BLaER1 treated with 17β-estradiol and CSF1 and Interleukin-3, amounts not matched to agents 10 nM and 100 nM (cell line): ENCODE measurements around the gene PKHD1.

Experiments
- H3K27ac ChIP-seq, 11 experiments: shearing (Covaris generic); formaldehyde crosslinking; 2 replicates each; pipeline ENCODE4 v1.8.1; 2022
- H3K27me3 ChIP-seq, 11 experiments: shearing (Covaris generic); formaldehyde crosslinking; 2 replicates each; pipeline ENCODE4 v1.8.1; 2022
- H3K36me3 ChIP-seq, 11 experiments: shearing (Covaris generic); formaldehyde crosslinking; 2 replicates each; pipeline ENCODE4 v1.8.1; 2022
- H3K4me1 ChIP-seq, 10 experiments: shearing (Covaris generic); formaldehyde crosslinking; 2 replicates each; pipeline ENCODE4 v1.8.1; 2022
- H3K4me2 ChIP-seq, 11 experiments: shearing (Covaris generic); formaldehyde crosslinking; 2 replicates each; pipeline ENCODE4 v1.8.1; 2022
- H3K4me3 ChIP-seq, 10 experiments: shearing (Covaris generic); formaldehyde crosslinking; 2 replicates each; pipeline ENCODE4 v1.8.1; 2022
- H3K9ac ChIP-seq, 11 experiments: shearing (Covaris generic); formaldehyde crosslinking; 2 replicates each; pipeline ENCODE4 v1.8.1; 2022
- H3K9me3 ChIP-seq, 11 experiments: shearing (Covaris generic); formaldehyde crosslinking; replicated peaks in 1 of 11; 2 replicates each; pipeline ENCODE4 v1.8.1; 2022
- H4K20me1 ChIP-seq, 11 experiments: shearing (Covaris generic); formaldehyde crosslinking; 2 replicates each; pipeline ENCODE4 v1.8.1; 2022
- Cebpa-rat ChIP-seq, 11 experiments: shearing (Covaris generic); IDR thresholded peaks; 2 replicates each; pipeline ENCODE4 v1.8.1; 2022

The PKHD1 gene

DNA sequence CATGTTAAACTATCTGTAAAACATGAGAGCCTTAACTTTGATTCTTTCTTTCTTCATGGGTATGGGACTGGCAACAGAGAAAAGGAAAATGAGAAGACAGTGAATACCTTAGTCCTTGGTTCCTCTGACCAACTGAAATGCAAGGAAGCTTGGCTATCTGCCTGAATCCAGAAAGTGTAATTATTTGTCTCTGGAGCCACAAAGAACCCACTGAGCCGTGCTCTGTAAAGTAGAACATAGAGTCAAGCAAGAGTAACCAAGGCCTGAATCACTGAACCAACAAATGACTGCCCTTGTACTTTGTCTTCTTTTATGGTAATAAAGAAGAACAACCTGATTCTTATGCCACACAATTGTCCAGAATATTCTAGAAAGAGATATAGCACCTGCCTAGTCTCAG, 27.6 kb downstream of the PKHD1 start:
- no peak for TF ChIP-seq Cebpa-rat (IDR thresholded peaks at IDR 0.05)
- H3K9ac ChIP-seq: 0 out of 22 replicates have a peak overlapping the region, but pooled peaks of 1 of the 11 experiments have one; percentile 0
- H3K27ac ChIP-seq: peak overlapping the region in 6 of 11 experiments; percentile 3 to 62 (median 34); a peak in 8 of 22 replicates
- H3K36me3 ChIP-seq: no peaks in the 10 kb centered on the region
- H3K4me3 ChIP-seq: no peak overlapping the region
- peaks cover 0 to 12% (median 7%) of the 10 kb centered on the region in 11 experiments; a peak in 5 of 22 replicates for H3K9me3 ChIP-seq
- H3K4me1 ChIP-seq: peaks cover 16 to 55% (median 45%) of the 10 kb centered on the region in 10 experiments
- no peaks in the 10 kb centered on the region for H4K20me1 ChIP-seq
- no peaks in the 10 kb centered on the region for H3K27me3 ChIP-seq
- peak overlapping the region in 7 of 11 experiments; percentile 26 to 62 (median 54); a peak in 13 of 22 replicates for H3K4me2 ChIP-seq

GRCh38 chr6:52055451-52055850, 32.0 kb downstream of the PKHD1 start:
- no peak overlapping the region for H3K9ac ChIP-seq
- no peaks in the 10 kb centered on the region for H3K27me3 ChIP-seq
- no peak overlapping the region for H3K4me2 ChIP-seq
- H3K9me3 ChIP-seq: peaks cover 0 to 4% (median 0%) of the 10 kb centered on the region in 11 experiments; a peak in 1 of 22 replicates
- no peaks in the 10 kb centered on the region for H4K20me1 ChIP-seq
- peaks cover 7 to 41% (median 23%) of the 10 kb centered on the region in 10 experiments; a peak in 16 of 20 replicates for H3K4me1 ChIP-seq
- no peak overlapping the region for H3K4me3 ChIP-seq
- no peak for TF ChIP-seq Cebpa-rat (IDR thresholded peaks at IDR 0.05)
- no peaks in the 10 kb centered on the region for H3K36me3 ChIP-seq
- no peak overlapping the region for H3K27ac ChIP-seq

DNA sequence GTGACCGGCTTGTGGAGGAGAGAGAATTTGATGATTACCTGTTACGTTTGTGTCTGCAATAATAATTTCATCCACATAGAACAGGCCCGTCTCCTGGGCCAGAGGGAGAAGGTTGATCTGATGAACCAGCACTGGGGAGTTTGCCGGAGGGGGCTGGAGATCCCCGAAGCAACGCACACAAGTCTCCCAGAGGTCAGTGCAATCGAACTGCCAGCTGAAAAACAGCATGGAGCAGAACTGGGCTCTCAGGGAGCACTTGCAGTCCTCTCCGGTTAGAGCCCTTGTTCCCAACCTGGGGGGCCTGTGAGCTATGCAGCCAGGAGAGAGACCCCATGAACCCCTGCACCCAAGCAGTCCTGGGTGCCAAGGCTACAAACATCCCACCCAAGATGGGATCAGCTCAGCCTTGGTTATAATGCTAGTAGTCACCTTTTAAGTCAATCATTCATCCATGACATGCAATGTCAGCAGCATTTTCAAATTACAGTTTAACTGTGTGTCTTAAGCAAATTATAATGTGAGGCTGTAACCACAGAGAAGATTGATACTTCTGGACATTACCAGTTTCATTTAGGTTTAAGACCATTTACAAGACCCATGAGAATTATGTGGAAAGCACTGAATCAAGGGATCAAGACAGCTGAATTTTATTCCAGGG, 34.2 kb downstream of the PKHD1 start:
- H3K4me2 ChIP-seq: peak overlapping the region in 10 of 11 experiments; percentile 1 to 78 (median 52); a peak in 19 of 22 replicates
- TF ChIP-seq Cebpa-rat (IDR thresholded peaks at IDR 0.05): no peak
- H3K9me3 ChIP-seq: peaks cover 0 to 1% (median 0%) of the 10 kb centered on the region in 11 experiments; a peak in 1 of 22 replicates
- H3K4me3 ChIP-seq: no peak overlapping the region
- no peaks in the 10 kb centered on the region for H3K27me3 ChIP-seq
- H4K20me1 ChIP-seq: no peaks in the 10 kb centered on the region
- H3K9ac ChIP-seq: no peak overlapping the region
- H3K27ac ChIP-seq: no peak overlapping the region; a peak in 1 of 22 replicates
- H3K36me3 ChIP-seq: no peaks in the 10 kb centered on the region
- H3K4me1 ChIP-seq: peaks cover 7 to 27% (median 12%) of the 10 kb centered on the region in 10 experiments; a peak in 15 of 20 replicates

GRCh38 chr6:52050051-52050405, 37.4 kb downstream of the PKHD1 start:
- H3K9ac ChIP-seq: no peak overlapping the region
- H3K27me3 ChIP-seq: no peaks in the 10 kb centered on the region
- TF ChIP-seq Cebpa-rat (IDR thresholded peaks at IDR 0.05): no peak
- H4K20me1 ChIP-seq: no peaks in the 10 kb centered on the region
- H3K4me1 ChIP-seq: peaks cover 7 to 27% (median 12%) of the 10 kb centered on the region in 10 experiments; a peak in 15 of 20 replicates
- H3K36me3 ChIP-seq: no peaks in the 10 kb centered on the region
- no peaks in the 10 kb centered on the region for H3K9me3 ChIP-seq
- H3K4me3 ChIP-seq: no peak overlapping the region
- H3K4me2 ChIP-seq: no peak overlapping the region
- no peak overlapping the region for H3K27ac ChIP-seq

GRCh38 chr6:52049252-52050050, 38.0 kb downstream of the PKHD1 start:
- H3K4me2 ChIP-seq: no peak overlapping the region
- H3K27ac ChIP-seq: no peak overlapping the region
- no peak overlapping the region for H3K9ac ChIP-seq
- H3K27me3 ChIP-seq: no peaks in the 10 kb centered on the region
- H3K9me3 ChIP-seq: no peaks in the 10 kb centered on the region
- no peaks in the 10 kb centered on the region for H3K36me3 ChIP-seq
- TF ChIP-seq Cebpa-rat (IDR thresholded peaks at IDR 0.05): no peak
- H3K4me1 ChIP-seq: peaks cover 7 to 24% (median 12%) of the 10 kb centered on the region in 10 experiments; a peak in 15 of 20 replicates
- no peak overlapping the region for H3K4me3 ChIP-seq
- no peaks in the 10 kb centered on the region for H4K20me1 ChIP-seq

GRCh38 chr6:52046456-52046855, 41.0 kb downstream of the PKHD1 start:
- Histone ChIP-seq H3K27ac (no peak overlapping the region), H3K4me2 (no peak overlapping the region), H3K9me3 (no peaks in the 10 kb centered on the region), H3K9ac (no peak overlapping the region), H3K36me3 (no peaks in the 10 kb centered on the region), H3K4me3 (no peak overlapping the region), H3K27me3 (no peaks in the 10 kb centered on the region), H3K4me1 (no peaks in the 10 kb centered on the region), H4K20me1 (no peaks in the 10 kb centered on the region; a peak in 1 of 22 replicates)
- TF ChIP-seq Cebpa-rat (IDR thresholded peaks at IDR 0.05): no peak

DNA sequence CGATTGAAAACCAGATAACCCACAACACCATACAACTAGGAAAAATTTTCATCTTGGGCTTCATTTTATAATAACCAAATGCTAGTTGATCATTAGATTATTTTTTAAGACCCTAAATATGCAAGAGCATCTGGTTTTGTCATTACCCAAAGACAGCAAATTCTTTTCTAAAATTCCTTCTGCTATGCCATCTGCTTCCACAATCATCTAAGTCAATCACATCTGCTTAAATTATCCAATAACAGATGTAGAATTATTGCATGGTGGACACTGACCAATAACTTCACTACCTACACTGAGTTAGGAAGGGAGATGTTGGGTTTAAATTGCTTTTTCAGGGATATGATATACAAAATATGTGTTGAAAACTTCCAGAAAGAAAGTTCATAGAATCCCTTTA, 41.9 kb downstream of the PKHD1 start:
- H3K27ac ChIP-seq: no peak overlapping the region
- H3K9ac ChIP-seq: no peak overlapping the region
- H4K20me1 ChIP-seq: no peaks in the 10 kb centered on the region; a peak in 1 of 22 replicates
- no peaks in the 10 kb centered on the region for H3K36me3 ChIP-seq
- no peak overlapping the region for H3K4me3 ChIP-seq
- H3K4me2 ChIP-seq: no peak overlapping the region
- no peak for TF ChIP-seq Cebpa-rat (IDR thresholded peaks at IDR 0.05)
- no peaks in the 10 kb centered on the region for H3K4me1 ChIP-seq
- no peaks in the 10 kb centered on the region for H3K9me3 ChIP-seq
- H3K27me3 ChIP-seq: no peaks in the 10 kb centered on the region

GRCh38 chr6:52045033-52045432, 42.4 kb downstream of the PKHD1 start:
- H3K27ac ChIP-seq: no peak overlapping the region
- no peak for TF ChIP-seq Cebpa-rat (IDR thresholded peaks at IDR 0.05)
- no peaks in the 10 kb centered on the region for H3K27me3 ChIP-seq
- H4K20me1 ChIP-seq: no peaks in the 10 kb centered on the region; a peak in 1 of 22 replicates
- H3K4me3 ChIP-seq: no peak overlapping the region
- no peaks in the 10 kb centered on the region for H3K4me1 ChIP-seq
- H3K36me3 ChIP-seq: no peaks in the 10 kb centered on the region
- H3K4me2 ChIP-seq: no peak overlapping the region
- no peaks in the 10 kb centered on the region for H3K9me3 ChIP-seq
- no peak overlapping the region for H3K9ac ChIP-seq

GRCh38 chr6:52042141-52042885, 45.1 kb downstream of the PKHD1 start:
- no peaks in the 10 kb centered on the region; a peak in 1 of 22 replicates for H4K20me1 ChIP-seq
- no peaks in the 10 kb centered on the region for H3K36me3 ChIP-seq
- no peaks in the 10 kb centered on the region for H3K4me1 ChIP-seq
- H3K4me3 ChIP-seq: no peak overlapping the region
- TF ChIP-seq Cebpa-rat (IDR thresholded peaks at IDR 0.05): no peak
- H3K27ac ChIP-seq: no peak overlapping the region
- H3K9ac ChIP-seq: no peak overlapping the region
- H3K4me2 ChIP-seq: no peak overlapping the region
- no peaks in the 10 kb centered on the region for H3K9me3 ChIP-seq
- H3K27me3 ChIP-seq: no peaks in the 10 kb centered on the region
